CD14-positive monocyte (primary cell): Measurements from ENCODE around the gene MAL. TPM values are rescaled to one million over a fixed set of nuclear protein-coding genes. Genes with fewer than 3 reads are reported as not detected.

Experiments
- DNase-seq, 3 donors: peaks; one replicate each; pipeline ENCODE4 v3.0.0-alpha.2; 2011 to 2022
- H2AFZ ChIP-seq: 2 replicates; pipeline ENCODE4 v1.6.0; 2012; ENCODE audit warnings: mild to moderate bottlenecking, low read depth, low read length, inconsistent platforms; ENCODE audit not compliant: insufficient read depth, poor library complexity, severe bottlenecking
- H3K27ac ChIP-seq, 2 donors: 1 replicate in 1 of 2; 2 replicates in 1 of 2; pipeline ENCODE4 v1.5.1; 2012 to 2013; ENCODE audit warnings: low read length in 2 of 2, control low read depth in 1 of 2, inconsistent platforms in 1 of 2, low read depth in 1 of 2, mild to moderate bottlenecking in 1 of 2
- H3K27me3 ChIP-seq, 2 donors: one replicate each; pipeline versions ENCODE4 v1.6.0 to v1.6.1; 2011 to 2013; ENCODE audit warnings: low read length in 2 of 2; ENCODE audit not compliant: control insufficient read depth in 2 of 2, insufficient read depth in 2 of 2
- H3K36me3 ChIP-seq, 2 donors: replicated peaks in 1 of 2; 1 replicate in 1 of 2; 2 replicates in 1 of 2; pipeline versions ENCODE4 v1.5.1 to v1.6.1; 2012 to 2013; ENCODE audit warnings: low read length in 2 of 2, control low read depth in 1 of 2, inconsistent platforms in 1 of 2, mild to moderate bottlenecking in 1 of 2; ENCODE audit not compliant: insufficient read depth in 2 of 2, control insufficient read depth in 1 of 2
- H3K4me1 ChIP-seq, 2 donors: 1 replicate in 1 of 2; 2 replicates in 1 of 2; pipeline versions ENCODE4 v1.5.1 to v1.6.1; 2012 to 2013; ENCODE audit warnings: low read length in 2 of 2, control low read depth in 1 of 2, inconsistent platforms in 1 of 2, mild to moderate bottlenecking in 1 of 2, moderate library complexity in 1 of 2; ENCODE audit not compliant: insufficient read depth in 2 of 2, control insufficient read depth in 1 of 2
- H3K4me2 ChIP-seq: replicated peaks from 2 replicates; pipeline ENCODE3; 2012; ENCODE audit warnings: low read length, moderate library complexity, mild to moderate bottlenecking; ENCODE audit not compliant: poor library complexity, severe bottlenecking; ENCODE audit errors: extremely low read depth
- H3K4me3 ChIP-seq, 3 experiments: fragments of 200-600 bp in 1 of 3; sonication (generic) in 1 of 3; replicated peaks in 1 of 3; 1 replicate in 2 of 3; 2 replicates in 1 of 3; pipeline ENCODE4 v1.5.1; 2011 to 2013; ENCODE audit warnings: low read length in 3 of 3, mild to moderate bottlenecking in 3 of 3, control low read depth in 2 of 3, low read depth in 2 of 3, inconsistent platforms in 1 of 3, moderate library complexity in 1 of 3
- H3K79me2 ChIP-seq: 2 replicates; pipeline ENCODE4 v1.6.0; 2012; ENCODE audit warnings: mild to moderate bottlenecking, control low read depth, inconsistent platforms, low read length, moderate library complexity; ENCODE audit not compliant: insufficient read depth
- H3K9ac ChIP-seq: 2 replicates; pipeline ENCODE4 v1.6.0; 2017; ENCODE audit warnings: low read length, mild to moderate bottlenecking; ENCODE audit not compliant: insufficient read depth, poor library complexity, severe bottlenecking
- H3K9me3 ChIP-seq, 2 donors: replicated peaks in 1 of 2; 1 replicate in 1 of 2; 2 replicates in 1 of 2; pipeline versions ENCODE4 v1.5.1 to v1.6.1; 2012 to 2013; ENCODE audit warnings: low read length in 2 of 2, control low read depth in 1 of 2; ENCODE audit not compliant: control insufficient read depth in 1 of 2, insufficient read depth in 1 of 2
- H4K20me1 ChIP-seq: 2 replicates; pipeline ENCODE4 v1.6.0; 2012; ENCODE audit warnings: mild to moderate bottlenecking, low read length, control low read depth, moderate library complexity; ENCODE audit not compliant: insufficient read depth
- H3K27ac Mint-ChIP-seq, 7 donors: one replicate each; pipeline ENCODE4 v1.8.0; 2020; ENCODE audit warnings: mild to moderate bottlenecking in 7 of 7, mixed read lengths in 7 of 7, moderate library complexity in 6 of 7, inconsistent platforms in 2 of 7
- H3K27me3 Mint-ChIP-seq, 3 donors: one replicate each; pipeline ENCODE4 v1.8.0; 2021 to 2022; ENCODE audit warnings: low read depth in 3 of 3, mild to moderate bottlenecking in 3 of 3, mixed read lengths in 3 of 3, moderate library complexity in 3 of 3, inconsistent platforms in 1 of 3
- H3K36me3 Mint-ChIP-seq, 2 donors: one replicate each; pipeline ENCODE4 v1.8.0; 2020; ENCODE audit warnings: mixed read lengths in 2 of 2, inconsistent platforms in 1 of 2, mild to moderate bottlenecking in 1 of 2
- H3K4me1 Mint-ChIP-seq: one replicate; pipeline ENCODE4 v1.8.0; 2020; ENCODE audit warnings: mild to moderate bottlenecking, mixed read lengths
- H3K4me3 Mint-ChIP-seq, 2 donors: one replicate each; pipeline ENCODE4 v1.8.0; 2020; ENCODE audit warnings: mild to moderate bottlenecking in 2 of 2, mixed read lengths in 2 of 2, moderate library complexity in 1 of 2
- H3K9me3 Mint-ChIP-seq, 7 donors: one replicate each; pipeline ENCODE4 v1.8.0; 2020 to 2022; ENCODE audit warnings: mixed read lengths in 7 of 7, mild to moderate bottlenecking in 6 of 7, moderate library complexity in 6 of 7, inconsistent platforms in 2 of 7
- WGBS: methylation state at CpG from one replicate; pipeline ENCODE4 v1.1.5; 2013; ENCODE audit warnings: missing lambda C conversion rate; ENCODE audit not compliant: insufficient coverage; 5-methylcytosine and 5-hydroxymethylcytosine counted together
- intact Hi-C, 2 donors: fragments of 100-400 bp; cut with micrococcal nuclease; formaldehyde crosslinking; loops; one replicate each; pipeline versions ENCODE4 v1.15.0 to v1.15.1; 2023
- polyA plus RNA-seq, 3 donors: library from polyadenylated mRNA; depleted of rRNA in 1 of 3; unstranded in 2 of 3; stranded (reverse) in 1 of 3; fragments of 300-500 nt in 2 of 3; fragments of >200 nt in 1 of 3; fragmentation: Illumina TruSeq in 2 of 3; gene quantifications; 1 replicate in 2 of 3; 2 replicates in 1 of 3; pipeline ENCODE4 v1.2.3, GENCODE V29; 2012 to 2021
- TF ChIP-seq, protein P1 (sequence below): fragments of 200-600 bp; IDR thresholded peaks from one replicate; pipeline ENCODE4 v1.8.0; 2022; ENCODE audit warnings: antibody characterized with exemption, mild to moderate bottlenecking

The MAL gene
- polyA plus RNA-seq, 3 donors, result 0.39 to 0.48 TPM; not detected in 1

GRCh38 chr2:95044601-95045000 lies 19.1 kb downstream of the MAL start:
- no peaks in the 10 kb centered on the region for H3K36me3 ChIP-seq
- 83% methylated on average over 4 of the region's 5 CpGs for WGBS
- H3K27me3 Mint-ChIP-seq, result peaks cover 6 to 10% (median 8%) of the 10 kb centered on the region in 3 donors
- H3K27ac ChIP-seq, result no peak overlapping the region
- no peaks in the 10 kb centered on the region for H3K4me1 Mint-ChIP-seq
- no peaks in the 10 kb centered on the region for H3K36me3 Mint-ChIP-seq
- TF ChIP-seq, protein P1, sequence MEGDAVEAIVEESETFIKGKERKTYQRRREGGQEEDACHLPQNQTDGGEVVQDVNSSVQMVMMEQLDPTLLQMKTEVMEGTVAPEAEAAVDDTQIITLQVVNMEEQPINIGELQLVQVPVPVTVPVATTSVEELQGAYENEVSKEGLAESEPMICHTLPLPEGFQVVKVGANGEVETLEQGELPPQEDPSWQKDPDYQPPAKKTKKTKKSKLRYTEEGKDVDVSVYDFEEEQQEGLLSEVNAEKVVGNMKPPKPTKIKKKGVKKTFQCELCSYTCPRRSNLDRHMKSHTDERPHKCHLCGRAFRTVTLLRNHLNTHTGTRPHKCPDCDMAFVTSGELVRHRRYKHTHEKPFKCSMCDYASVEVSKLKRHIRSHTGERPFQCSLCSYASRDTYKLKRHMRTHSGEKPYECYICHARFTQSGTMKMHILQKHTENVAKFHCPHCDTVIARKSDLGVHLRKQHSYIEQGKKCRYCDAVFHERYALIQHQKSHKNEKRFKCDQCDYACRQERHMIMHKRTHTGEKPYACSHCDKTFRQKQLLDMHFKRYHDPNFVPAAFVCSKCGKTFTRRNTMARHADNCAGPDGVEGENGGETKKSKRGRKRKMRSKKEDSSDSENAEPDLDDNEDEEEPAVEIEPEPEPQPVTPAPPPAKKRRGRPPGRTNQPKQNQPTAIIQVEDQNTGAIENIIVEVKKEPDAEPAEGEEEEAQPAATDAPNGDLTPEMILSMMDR, result no peak
- no peak for DNase-seq
- H4K20me1 ChIP-seq, result no peaks in the 10 kb centered on the region
- no peak overlapping the region for H2AFZ ChIP-seq
- peaks cover 0 to 2% (median 0%) of the 10 kb centered on the region in 7 donors for H3K9me3 Mint-ChIP-seq
- intact Hi-C loops, result no loop called here
- no peaks in the 10 kb centered on the region for H3K4me1 ChIP-seq
- H3K4me2 ChIP-seq, result no peak overlapping the region
- H3K4me3 ChIP-seq, result no peak overlapping the region
- no peaks in the 10 kb centered on the region for H3K79me2 ChIP-seq
- H3K9me3 ChIP-seq, result no peaks in the 10 kb centered on the region
- H3K27me3 ChIP-seq, result no peaks in the 10 kb centered on the region
- H3K4me3 Mint-ChIP-seq, result no peak overlapping the region
- no peak overlapping the region for H3K27ac Mint-ChIP-seq
- H3K9ac ChIP-seq, result no peak overlapping the region

- H3K27me3 Mint-ChIP-seq, result peaks cover 6 to 12% (median 9%) of the 10 kb centered on the region in 3 donors
- Histone ChIP-seq H3K4me3 (no peak overlapping the region), H3K9ac (no peak overlapping the region), H2AFZ (no peak overlapping the region), H3K9me3 (no peaks in the 10 kb centered on the region), H3K4me2 (no peak overlapping the region), H3K36me3 (no peaks in the 10 kb centered on the region), H3K79me2 (no peaks in the 10 kb centered on the region), H4K20me1 (no peaks in the 10 kb centered on the region), H3K4me1 (no peaks in the 10 kb centered on the region), H3K27ac (no peak overlapping the region), H3K27me3 (no peaks in the 10 kb centered on the region)
- H3K9me3 Mint-ChIP-seq, result no peaks in the 10 kb centered on the region
- H3K36me3 Mint-ChIP-seq, result no peaks in the 10 kb centered on the region
- H3K4me1 Mint-ChIP-seq, result no peaks in the 10 kb centered on the region
- TF ChIP-seq, protein P1, result no peak
- no peak overlapping the region for H3K4me3 Mint-ChIP-seq
- 95% methylated on average over 11 of the region's 13 CpGs for WGBS
- H3K27ac Mint-ChIP-seq, result no peak overlapping the region
- DNase-seq, result no peak
- intact Hi-C loops, result no loop called here
These were observed 21.0 kb downstream of the MAL start for GRCh38 chr2:95046371-95047112.
